ENCODE measurements around the gene CDON.
A peak's percentile ranks its signal among the peaks of the same experiment; 100 is the strongest.

Gene CDON

GRCh38 chr11:126062679-126063506, at the start of gene CDON:
Gene CDON, minus strand, starts transcription at chr11:126062866. Its CDS starts 39,390 bp downstream, at chr11:126023476.
- H3K4me3 ChIP-seq (ENCODE audit: control insufficient read depth, low read depth, low read length) = peak within 1 kb of the TSS; percentile 61
- TF ChIP-seq CTCF (conservative IDR thresholded peaks at IDR 0.05; ENCODE audit: control insufficient read depth, insufficient read depth, low read depth, low read length) = no peak

GRCh38 chr11:126111458-126112116, 48.9 kb upstream of the CDON start:
- DNase-seq (ENCODE audit: low read depth) = no peak
- H3K4me3 ChIP-seq (ENCODE audit: control insufficient read depth, low read depth, low read length) = no peak overlapping the region
- no peak for TF ChIP-seq CTCF (conservative IDR thresholded peaks at IDR 0.05; ENCODE audit: control insufficient read depth, insufficient read depth, low read depth, low read length)

More at GRCh38 chr11:126062679-126063506, at the start of gene CDON:
- DNase-seq (ENCODE audit: low read depth) = peak; percentile 90

GRCh38 chr11:126109941-126110731, 47.5 kb upstream of the CDON start:
- TF ChIP-seq CTCF (conservative IDR thresholded peaks at IDR 0.05; ENCODE audit: control insufficient read depth, insufficient read depth, low read depth, low read length) = no peak
- DNase-seq (ENCODE audit: low read depth) = peak; percentile 60
- H3K4me3 ChIP-seq (ENCODE audit: control insufficient read depth, low read depth, low read length) = no peak overlapping the region

- no peak overlapping the region for H3K4me3 ChIP-seq (ENCODE audit: control insufficient read depth, low read depth, low read length)
- DNase-seq (ENCODE audit: low read depth) = no peak
- no peak for TF ChIP-seq CTCF (conservative IDR thresholded peaks at IDR 0.05; ENCODE audit: control insufficient read depth, insufficient read depth, low read depth, low read length)
Measured at GRCh38 chr11:126106594-126107328, 44.1 kb upstream of the CDON start.

- no peak for TF ChIP-seq CTCF (conservative IDR thresholded peaks at IDR 0.05; ENCODE audit: control insufficient read depth, insufficient read depth, low read depth, low read length)
- no peak for DNase-seq (ENCODE audit: low read depth)
Measured at GRCh38 chr11:126105748-126106080, 43.0 kb upstream of the CDON start.

More at GRCh38 chr11:126105748-126106080, 43.0 kb upstream of the CDON start:
- no peak overlapping the region for H3K4me3 ChIP-seq (ENCODE audit: control insufficient read depth, low read depth, low read length)

Measured in fibroblast of mammary gland (primary cell).